HUES48 (cell line): ENCODE measurements around the gene CLCN4.

Source experiments
- H3K27ac ChIP-seq: one replicate; pipeline ENCODE4 v1.7.0; 2013; ENCODE audit warnings: low read depth, low read length, inconsistent platforms
- H3K27me3 ChIP-seq: 2 replicates; pipeline ENCODE4 v1.6.1; 2013; ENCODE audit warnings: mild to moderate bottlenecking, low read length; ENCODE audit not compliant: control insufficient read depth, insufficient read depth
- H3K36me3 ChIP-seq: 2 replicates; pipeline ENCODE4 v1.6.1; 2013; ENCODE audit warnings: low read length; ENCODE audit not compliant: control insufficient read depth, insufficient read depth
- H3K4me1 ChIP-seq: 2 replicates; pipeline ENCODE4 v1.6.1; 2013; ENCODE audit warnings: mild to moderate bottlenecking, low read length; ENCODE audit not compliant: control insufficient read depth, insufficient read depth
- H3K4me3 ChIP-seq: 2 replicates; pipeline ENCODE4 v1.5.1; 2013; ENCODE audit warnings: mild to moderate bottlenecking, low read depth, low read length
- H3K9ac ChIP-seq: 2 replicates; pipeline ENCODE4 v1.6.1; 2013; ENCODE audit warnings: mild to moderate bottlenecking, low read depth, low read length, moderate library complexity
- H3K9me3 ChIP-seq: 2 replicates; pipeline ENCODE4 v1.6.1; 2013; ENCODE audit warnings: low read length; ENCODE audit not compliant: control insufficient read depth, insufficient read depth

CLCN4 gene

GRCh38 chrX:10129229-10129628 lies 27.5 kb upstream of the CLCN4 start:
- Histone ChIP-seq H3K9me3 (no peaks in the 10 kb centered on the region), H3K27ac (no peak overlapping the region), H3K27me3 (no peaks in the 10 kb centered on the region), H3K4me3 (no peak overlapping the region), H3K4me1 (peaks cover 11% of the 10 kb centered on the region), H3K9ac (no peak overlapping the region), H3K36me3 (peaks cover 13% of the 10 kb centered on the region)

- Histone ChIP-seq H3K9me3 (no peaks in the 10 kb centered on the region), H3K27ac (no peak overlapping the region), H3K27me3 (no peaks in the 10 kb centered on the region), H3K9ac (no peak overlapping the region), H3K4me3 (no peak overlapping the region), H3K4me1 (peaks cover 11% of the 10 kb centered on the region), H3K36me3 (peaks cover 13% of the 10 kb centered on the region)
Measured at GRCh38 chrX:10130354-10130753, 26.4 kb upstream of the CLCN4 start.

- Histone ChIP-seq H3K4me3 (no peak overlapping the region), H3K27ac (no peak overlapping the region), H3K36me3 (peaks cover 18% of the 10 kb centered on the region), H3K9ac (no peak overlapping the region), H3K4me1 (peaks cover 11% of the 10 kb centered on the region), H3K27me3 (no peaks in the 10 kb centered on the region), H3K9me3 (no peaks in the 10 kb centered on the region)
Measured at GRCh38 chrX:10133980-10134676, 22.6 kb upstream of the CLCN4 start.

GRCh38 chrX:10134921-10135320 lies 21.9 kb upstream of the CLCN4 start:
- no peak overlapping the region for H3K9ac ChIP-seq
- peaks cover 20% of the 10 kb centered on the region for H3K36me3 ChIP-seq
- H3K4me3 ChIP-seq, result no peak overlapping the region
- H3K27ac ChIP-seq, result no peak overlapping the region
- no peaks in the 10 kb centered on the region for H3K9me3 ChIP-seq
- H3K27me3 ChIP-seq, result no peaks in the 10 kb centered on the region
- H3K4me1 ChIP-seq, result peaks cover 11% of the 10 kb centered on the region

GRCh38 chrX:10135561-10136399 lies 21.0 kb upstream of the CLCN4 start:
- Histone ChIP-seq H3K36me3 (peaks cover 20% of the 10 kb centered on the region), H3K27me3 (no peaks in the 10 kb centered on the region), H3K4me1 (peaks cover 11% of the 10 kb centered on the region), H3K9ac (no peak overlapping the region), H3K27ac (no peak overlapping the region), H3K4me3 (no peak overlapping the region), H3K9me3 (no peaks in the 10 kb centered on the region)

GRCh38 chrX:10138726-10139125 lies 18.0 kb upstream of the CLCN4 start:
- Histone ChIP-seq H3K4me3 (no peak overlapping the region), H3K9me3 (no peaks in the 10 kb centered on the region), H3K36me3 (peaks cover 35% of the 10 kb centered on the region), H3K9ac (no peak overlapping the region), H3K4me1 (no peaks in the 10 kb centered on the region), H3K27me3 (no peaks in the 10 kb centered on the region), H3K27ac (no peak overlapping the region)

- Histone ChIP-seq H3K4me3 (no peak overlapping the region), H3K9me3 (no peaks in the 10 kb centered on the region), H3K27ac (no peak overlapping the region), H3K27me3 (no peaks in the 10 kb centered on the region), H3K4me1 (no peaks in the 10 kb centered on the region), H3K36me3 (peaks cover 35% of the 10 kb centered on the region), H3K9ac (no peak overlapping the region)
Measured at GRCh38 chrX:10140264-10140663, 16.5 kb upstream of the CLCN4 start.

- no peaks in the 10 kb centered on the region for H3K27me3 ChIP-seq
- peaks cover 28% of the 10 kb centered on the region for H3K36me3 ChIP-seq
- H3K4me3 ChIP-seq, result no peak overlapping the region
- no peaks in the 10 kb centered on the region for H3K9me3 ChIP-seq
- H3K27ac ChIP-seq, result no peak overlapping the region
- H3K4me1 ChIP-seq, result no peaks in the 10 kb centered on the region
- H3K9ac ChIP-seq, result no peak overlapping the region
Measured at GRCh38 chrX:10142041-10142599, 14.7 kb upstream of the CLCN4 start.

- H3K4me1 ChIP-seq, result no peaks in the 10 kb centered on the region
- peaks cover 27% of the 10 kb centered on the region for H3K36me3 ChIP-seq
- H3K9me3 ChIP-seq, result no peaks in the 10 kb centered on the region
- H3K9ac ChIP-seq, result no peak overlapping the region
- H3K27ac ChIP-seq, result no peak overlapping the region
- no peak overlapping the region for H3K4me3 ChIP-seq
- no peaks in the 10 kb centered on the region for H3K27me3 ChIP-seq
Measured at GRCh38 chrX:10143071-10143983, 13.4 kb upstream of the CLCN4 start.

GRCh38 chrX:10146346-10146745 lies 10.4 kb upstream of the CLCN4 start:
- Histone ChIP-seq H3K4me3 (no peak overlapping the region), H3K9ac (no peak overlapping the region), H3K27me3 (no peaks in the 10 kb centered on the region), H3K9me3 (no peaks in the 10 kb centered on the region), H3K27ac (no peak overlapping the region), H3K36me3 (peaks cover 10% of the 10 kb centered on the region), H3K4me1 (no peaks in the 10 kb centered on the region)
